ENCODE results near the gene MRPL49.
"Not testable (repeated sequence)": the region's sequence is repeated elsewhere in the genome, so short reads cannot be mapped to it uniquely, and the experiment has no call there.

The MRPL49 gene

GRCh38 chr11:65118891-65119669, 3.0 kb upstream of the MRPL49 start:
- DNase-seq, result not testable (repeated sequence)

GRCh38 chr11:65119670-65119995, 2.5 kb upstream of the MRPL49 start:
- DNase-seq, result no peak

- no peak for DNase-seq
These were observed 1.3 kb upstream of the MRPL49 start for GRCh38 chr11:65120831-65121230.

DNA sequence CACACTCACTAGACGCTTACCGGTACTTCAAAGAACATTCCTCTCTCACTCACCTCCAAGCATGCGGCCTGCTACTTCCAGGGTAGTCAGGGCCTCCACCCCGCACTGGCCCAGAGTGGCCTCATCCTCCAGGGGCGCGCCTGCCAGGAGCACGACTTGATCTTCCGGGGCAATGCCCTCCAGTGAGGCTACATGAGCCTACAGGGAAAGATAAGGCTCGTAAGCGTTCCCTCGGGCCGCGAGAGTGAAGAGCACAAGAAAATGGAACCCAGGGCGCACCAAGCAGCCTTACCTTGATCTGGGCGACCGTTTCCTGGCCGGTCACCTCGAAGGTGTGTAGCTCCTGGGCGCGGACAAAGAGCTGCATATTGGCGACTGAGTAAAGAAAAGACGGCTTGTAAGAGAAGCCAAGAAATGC, 665 bp upstream of the MRPL49 start:
- DNase-seq, result no peak

- DNase-seq, result no peak
These were observed 2.5 kb downstream of the MRPL49 start for GRCh38 chr11:65124480-65125196.

DNA sequence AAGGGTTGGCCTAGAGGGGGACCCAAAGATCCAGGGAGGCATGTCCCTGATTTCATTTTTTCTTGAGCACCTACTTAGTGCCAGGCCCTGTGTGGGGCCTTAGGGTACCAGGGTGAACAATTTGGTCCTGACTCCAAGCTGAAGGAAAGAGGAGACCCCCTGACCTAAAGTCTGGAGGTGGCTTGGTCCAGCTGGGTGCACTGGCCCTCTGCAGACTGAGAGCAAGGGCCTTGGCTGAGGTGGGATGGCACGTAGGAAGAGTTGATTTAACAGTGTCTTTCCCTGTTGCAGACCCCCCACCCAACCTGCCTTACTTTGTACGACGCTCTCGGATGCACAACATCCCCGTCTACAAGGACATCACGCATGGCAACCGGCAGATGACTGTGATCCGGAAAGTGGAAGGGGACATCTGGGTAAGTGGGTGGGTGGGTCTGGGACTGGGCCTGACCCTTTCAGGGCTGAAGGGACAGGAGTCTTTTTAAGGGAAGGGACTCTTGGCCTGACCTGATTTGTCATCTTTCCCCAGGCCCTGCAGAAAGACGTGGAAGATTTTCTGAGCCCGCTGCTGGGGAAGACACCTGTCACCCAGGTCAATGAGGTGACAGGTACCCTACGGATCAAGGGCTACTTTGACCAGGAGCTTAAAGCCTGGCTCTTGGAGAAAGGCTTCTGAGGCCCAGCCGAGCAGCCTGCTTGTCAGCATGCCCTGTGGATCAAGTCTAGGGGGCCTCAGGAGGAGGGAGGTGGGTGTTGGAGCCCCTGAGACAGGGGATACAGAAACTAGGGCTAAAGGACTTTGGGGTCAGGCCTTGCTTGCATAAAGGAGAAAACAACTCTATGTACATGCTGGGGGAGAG, 3.3 kb downstream of the MRPL49 start:
- no peak for DNase-seq

GRCh38 chr11:65126624-65127274, 4.6 kb downstream of the MRPL49 start:
- DNase-seq, result no peak

- DNase-seq, result no peak
These were observed 5.5 kb downstream of the MRPL49 start for GRCh38 chr11:65127473-65128181.

DNA sequence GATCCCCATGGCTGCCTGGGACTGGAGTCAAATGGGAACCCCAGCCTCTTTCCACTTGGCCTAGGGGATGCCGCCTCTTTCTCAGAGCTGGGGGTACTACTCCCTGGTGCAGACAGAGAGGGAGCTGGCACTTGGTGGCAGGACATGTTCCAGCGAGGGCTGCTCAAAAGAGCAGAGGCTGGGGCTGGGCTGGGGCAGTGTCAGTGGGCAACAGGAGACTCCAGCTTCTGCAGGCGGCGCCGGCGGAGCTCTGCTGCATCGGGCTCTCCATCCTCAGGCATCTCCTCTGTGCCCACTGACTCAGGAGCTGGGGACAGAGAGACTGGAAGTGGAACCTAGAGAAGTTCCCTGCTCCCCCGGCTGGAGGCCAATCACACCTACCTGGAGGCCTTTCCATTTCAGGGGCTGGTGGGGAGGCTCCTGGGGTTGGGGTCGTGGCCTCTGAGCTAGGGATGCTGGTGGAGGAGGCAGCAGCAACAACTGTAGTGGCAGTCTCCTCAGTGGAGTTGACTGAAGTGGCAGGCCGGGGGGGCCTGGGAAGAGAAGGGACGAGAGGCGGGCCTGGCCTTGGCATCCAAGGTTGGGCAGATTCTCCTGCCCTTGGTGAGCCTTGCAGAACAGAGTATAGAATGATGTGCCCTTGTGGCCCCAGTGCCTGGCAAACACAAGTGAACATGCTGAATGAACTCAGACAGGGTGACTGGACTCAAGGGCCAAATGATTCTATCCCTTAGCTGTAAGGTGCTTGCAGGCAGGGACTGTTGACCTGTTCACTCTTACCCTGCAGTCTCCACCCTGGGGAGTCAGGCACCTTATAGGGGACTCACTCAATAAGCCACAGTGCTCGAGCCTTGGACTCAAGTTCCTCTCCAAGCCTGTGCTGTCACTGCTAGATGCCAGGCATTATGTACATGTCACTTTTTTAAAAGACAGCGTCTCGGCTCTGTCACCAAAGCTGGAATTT, 6.3 kb downstream of the MRPL49 start:
- no peak for DNase-seq

DNA sequence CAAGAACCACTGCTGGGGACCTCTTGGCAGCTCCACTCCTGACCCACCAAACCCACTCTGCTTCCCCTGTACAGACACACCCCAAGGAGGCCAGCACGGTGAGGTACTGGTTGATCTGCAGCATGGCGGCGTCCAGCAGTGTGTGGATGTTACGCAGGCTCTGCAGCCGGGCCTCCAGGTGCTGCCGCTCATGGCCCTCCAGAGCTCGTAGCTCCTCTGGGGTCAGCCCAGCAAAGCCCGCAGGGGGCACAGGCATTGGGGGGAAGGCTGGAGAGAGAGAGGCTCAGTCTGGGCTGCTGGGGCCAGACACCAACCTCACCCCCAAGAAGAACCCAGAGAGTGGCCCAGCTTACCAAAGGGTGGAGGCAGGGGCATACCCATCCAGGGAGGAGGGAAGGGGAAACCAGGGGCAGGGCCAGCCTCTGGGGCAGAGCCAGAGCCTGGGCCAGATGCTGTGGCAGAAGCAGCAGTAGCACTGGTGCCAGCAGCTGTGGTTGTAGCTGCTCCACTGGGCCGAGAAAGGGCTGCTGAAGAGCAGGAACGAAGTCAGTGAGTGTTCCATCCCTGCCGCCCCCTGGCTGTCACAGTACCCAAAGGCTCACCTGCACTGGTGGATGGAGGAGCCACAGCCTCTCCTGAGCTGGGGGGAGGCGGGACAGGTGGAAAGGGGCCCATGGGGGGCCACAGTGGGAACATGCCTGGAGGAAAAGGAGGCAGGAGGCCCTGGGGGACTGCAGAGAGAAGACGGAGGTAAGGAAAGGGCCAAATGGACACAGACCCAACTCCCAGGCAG, 7.7 kb downstream of the MRPL49 start:
- no peak for DNase-seq

GRCh38 chr11:65130631-65131416, 8.7 kb downstream of the MRPL49 start:
- DNase-seq, result no peak

GRCh38 chr11:65131417-65131776, 9.3 kb downstream of the MRPL49 start:
- DNase-seq, result no peak

DNA sequence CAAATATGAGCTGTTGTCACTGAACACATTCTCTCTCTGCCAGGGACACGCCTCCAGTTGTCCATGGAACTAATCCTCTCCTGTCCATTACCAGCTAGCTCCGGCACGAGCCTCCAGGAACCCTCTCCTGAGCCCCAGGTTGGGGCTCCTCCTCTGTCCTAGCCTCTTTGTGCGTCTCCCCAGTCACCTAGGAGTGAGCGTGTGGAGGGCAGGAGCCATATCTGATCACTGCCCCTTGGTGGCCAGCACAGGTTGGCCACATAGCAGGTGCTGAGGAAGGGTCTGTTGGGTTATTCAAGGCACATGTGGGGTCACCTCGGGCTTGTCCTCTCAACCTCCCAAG, 9.7 kb downstream of the MRPL49 start:
- DNase-seq, result no peak

- DNase-seq, result no peak
These were observed 10.3 kb downstream of the MRPL49 start for GRCh38 chr11:65132238-65132987.

DNA sequence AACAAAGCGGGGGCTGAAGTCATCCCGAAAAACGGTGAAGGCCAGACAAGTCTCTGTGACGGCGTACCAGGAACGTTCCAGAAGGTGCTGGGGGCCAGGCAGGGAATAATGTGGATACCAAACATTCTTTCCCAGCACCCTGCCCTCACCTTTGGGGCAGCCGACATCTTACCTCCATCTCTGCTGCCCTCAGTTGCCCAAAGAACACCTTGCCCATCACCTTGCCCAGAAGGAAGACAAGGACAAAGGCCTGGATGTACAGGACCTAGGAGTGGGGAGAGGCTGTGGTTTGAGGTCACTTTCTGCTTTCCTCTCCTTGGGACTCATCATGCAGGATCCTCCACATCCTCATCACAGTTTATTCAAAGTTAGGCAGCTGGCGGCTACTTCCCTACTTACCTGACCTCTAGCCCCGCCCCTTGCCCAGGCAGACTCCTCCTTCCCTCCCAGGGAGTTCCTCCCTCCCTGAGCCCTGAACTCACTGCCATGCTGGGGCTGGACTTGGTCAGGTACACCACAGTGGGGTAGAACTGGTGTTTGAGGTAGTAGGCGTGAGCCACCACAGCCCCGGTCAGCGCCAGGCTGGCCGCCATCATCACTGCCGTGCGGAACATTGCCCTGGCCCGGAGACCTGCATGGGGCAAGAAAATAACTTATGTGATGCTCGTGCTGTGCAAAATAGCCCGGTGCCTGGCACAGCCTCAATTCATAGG, 11.0 kb downstream of the MRPL49 start:
- no peak for DNase-seq

- no peak for DNase-seq
These were observed 11.6 kb downstream of the MRPL49 start for GRCh38 chr11:65133724-65134123.

- DNase-seq, result peak; percentile 59
These were observed 12.3 kb downstream of the MRPL49 start, which contains the start of gene SYVN1 for GRCh38 chr11:65134240-65134951. SYVN1 (minus strand) TSS chr11:65134519; CDS start chr11:65133601, 918 bp downstream.
